ENCODE data around the gene NDRG4.

NDRG4 gene

DNA sequence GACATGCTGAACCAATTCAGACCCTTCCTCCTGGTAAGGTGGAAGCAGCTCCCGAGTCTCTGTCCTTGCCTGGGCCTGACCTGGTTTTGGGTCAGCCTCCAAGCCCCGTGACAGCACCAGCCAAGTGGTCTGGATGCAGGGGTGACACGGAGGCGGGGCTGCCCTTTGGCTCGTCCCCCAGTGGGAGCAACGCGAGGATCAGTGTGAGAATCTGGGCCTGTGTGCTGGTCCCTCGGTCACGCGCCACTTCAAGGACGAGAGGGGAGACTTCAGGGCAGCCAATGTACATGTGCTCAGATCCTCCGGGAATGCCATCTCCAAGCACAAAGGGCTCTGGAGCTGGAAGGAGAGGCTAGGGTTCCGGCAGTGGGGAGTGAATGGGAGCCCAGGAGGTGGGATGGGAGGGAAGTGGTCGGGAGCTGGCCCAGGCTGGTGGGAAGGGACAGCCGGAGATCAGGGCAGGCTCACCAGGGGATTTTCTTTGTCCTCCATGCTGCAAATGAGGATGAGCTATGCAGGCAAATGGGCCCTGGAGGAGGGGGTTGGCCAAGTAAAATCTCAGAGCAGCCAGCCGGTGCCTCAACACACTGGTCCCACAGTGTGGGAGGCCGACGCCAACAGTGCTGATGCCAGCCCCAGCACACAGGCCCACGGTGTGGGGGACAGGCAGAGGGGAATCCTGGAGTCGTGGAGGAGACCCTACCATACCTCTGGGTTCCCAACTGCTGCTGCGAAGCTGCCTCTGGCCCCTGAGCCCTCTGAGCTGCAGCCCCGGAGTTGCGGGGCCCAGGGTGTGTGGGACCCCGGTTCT, 4.2 kb upstream of the NDRG4 start:
- DNase-seq: no peak

GRCh38 chr16:58497468-58497867, 2.5 kb upstream of the NDRG4 start:
- DNase-seq: no peak

GRCh38 chr16:58497935-58498334, 2.0 kb upstream of the NDRG4 start:
- DNase-seq: no peak

GRCh38 chr16:58498341-58499091, 1.4 kb upstream of the NDRG4 start:
- DNase-seq: no peak

DNA sequence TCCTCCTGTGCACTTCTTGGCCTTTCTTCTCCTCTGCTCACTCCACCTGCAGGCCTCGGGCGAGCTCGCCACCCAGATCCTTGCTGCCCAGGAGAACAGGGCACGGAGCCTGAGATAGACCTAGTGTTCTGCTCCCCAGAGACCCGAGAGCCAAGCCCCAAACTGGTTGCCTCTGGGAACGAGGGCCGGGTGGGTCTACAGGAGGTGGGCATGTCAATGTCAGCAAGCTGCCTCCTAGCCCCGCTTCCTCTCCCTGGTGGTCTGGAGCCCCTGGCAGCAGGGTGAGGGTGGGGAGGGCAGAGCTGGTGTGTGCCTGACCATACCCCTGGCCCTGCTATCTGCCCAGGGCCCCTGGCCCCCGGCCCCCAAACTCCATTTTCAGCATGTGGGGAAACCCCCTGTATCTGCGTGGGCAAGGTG, 841 bp upstream of the NDRG4 start:
- DNase-seq: no peak

DNA sequence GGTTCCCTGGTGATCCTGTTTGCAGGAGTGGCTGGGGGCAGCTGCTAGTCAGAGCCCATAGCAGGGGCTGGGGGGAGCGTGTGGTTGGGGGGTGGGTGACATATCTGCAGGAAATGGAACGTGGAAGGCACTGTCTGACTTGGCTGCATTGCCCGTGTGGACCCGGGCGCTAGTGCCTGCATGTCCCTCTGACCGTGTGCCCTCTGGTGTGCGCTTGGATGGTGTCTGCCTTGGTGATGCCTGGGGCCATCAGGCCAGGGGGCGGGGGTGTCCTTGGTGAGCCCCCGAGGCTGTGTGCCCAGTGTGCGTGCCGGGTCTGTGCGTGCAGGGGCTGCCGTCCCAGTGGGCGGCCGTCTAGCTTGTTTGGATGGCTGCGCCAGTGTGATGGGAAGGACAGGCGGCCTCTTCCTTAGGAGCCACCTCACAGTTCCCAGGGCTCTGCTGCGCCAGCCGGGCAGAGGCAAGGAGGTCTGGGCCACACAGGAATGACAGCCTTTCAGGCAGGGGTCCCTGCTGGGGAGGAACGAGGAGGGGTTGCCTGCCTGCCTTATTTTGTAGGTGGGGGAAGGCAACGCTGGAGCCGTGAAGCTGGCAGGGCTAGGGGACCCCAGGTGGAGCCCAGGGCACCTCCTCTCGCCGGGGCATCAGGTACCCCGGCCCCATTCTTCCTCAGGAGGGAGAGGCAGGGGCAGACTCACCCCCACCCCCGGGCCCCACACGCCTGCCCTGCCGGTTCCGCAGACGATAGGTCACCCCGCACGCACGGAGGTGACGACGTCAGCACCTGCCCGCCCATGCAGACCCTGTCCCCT, 693 bp downstream of the NDRG4 start:
- DNase-seq: no peak

GRCh38 chr16:58501242-58502131, 1.5 kb downstream of the NDRG4 start:
- no peak for DNase-seq

- DNase-seq: no peak
Observed at GRCh38 chr16:58502217-58502921, 2.4 kb downstream of the NDRG4 start.

DNA sequence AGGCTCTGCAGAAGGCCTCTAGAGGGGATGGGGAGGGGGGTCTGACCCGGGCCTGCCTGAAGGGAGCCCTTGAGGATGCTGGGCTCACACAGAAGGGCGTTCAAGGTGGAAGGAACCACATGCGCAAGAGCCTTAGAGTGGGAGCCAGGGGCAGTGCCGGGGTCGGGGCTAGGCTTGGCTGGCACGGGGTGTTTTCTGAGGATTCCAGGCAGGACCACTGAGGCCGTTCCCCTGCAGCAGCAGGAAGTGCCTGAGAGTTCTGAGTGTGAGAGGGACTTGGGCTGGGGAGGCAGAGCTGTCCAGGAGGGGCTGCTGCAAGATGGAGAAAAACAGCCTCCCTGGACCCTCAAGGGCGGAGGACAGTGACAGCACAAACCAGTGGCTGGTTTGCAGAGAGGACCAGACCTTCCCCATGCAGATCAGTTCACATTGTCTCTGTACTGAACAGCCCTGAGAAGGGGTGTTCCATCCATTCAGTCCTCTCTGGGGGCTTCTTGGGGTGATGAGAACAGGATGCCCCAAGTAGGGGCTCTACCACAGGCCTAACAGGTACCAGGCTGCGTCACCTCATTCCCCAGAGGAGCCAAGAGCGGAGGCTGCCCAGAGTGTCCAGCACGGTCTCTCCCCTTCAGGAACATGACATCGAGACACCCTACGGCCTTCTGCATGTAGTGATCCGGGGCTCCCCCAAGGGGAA, 3.4 kb downstream of the NDRG4 start:
- DNase-seq: no peak

GRCh38 chr16:58503863-58504688, 4.1 kb downstream of the NDRG4 start:
- DNase-seq: no peak

DNA sequence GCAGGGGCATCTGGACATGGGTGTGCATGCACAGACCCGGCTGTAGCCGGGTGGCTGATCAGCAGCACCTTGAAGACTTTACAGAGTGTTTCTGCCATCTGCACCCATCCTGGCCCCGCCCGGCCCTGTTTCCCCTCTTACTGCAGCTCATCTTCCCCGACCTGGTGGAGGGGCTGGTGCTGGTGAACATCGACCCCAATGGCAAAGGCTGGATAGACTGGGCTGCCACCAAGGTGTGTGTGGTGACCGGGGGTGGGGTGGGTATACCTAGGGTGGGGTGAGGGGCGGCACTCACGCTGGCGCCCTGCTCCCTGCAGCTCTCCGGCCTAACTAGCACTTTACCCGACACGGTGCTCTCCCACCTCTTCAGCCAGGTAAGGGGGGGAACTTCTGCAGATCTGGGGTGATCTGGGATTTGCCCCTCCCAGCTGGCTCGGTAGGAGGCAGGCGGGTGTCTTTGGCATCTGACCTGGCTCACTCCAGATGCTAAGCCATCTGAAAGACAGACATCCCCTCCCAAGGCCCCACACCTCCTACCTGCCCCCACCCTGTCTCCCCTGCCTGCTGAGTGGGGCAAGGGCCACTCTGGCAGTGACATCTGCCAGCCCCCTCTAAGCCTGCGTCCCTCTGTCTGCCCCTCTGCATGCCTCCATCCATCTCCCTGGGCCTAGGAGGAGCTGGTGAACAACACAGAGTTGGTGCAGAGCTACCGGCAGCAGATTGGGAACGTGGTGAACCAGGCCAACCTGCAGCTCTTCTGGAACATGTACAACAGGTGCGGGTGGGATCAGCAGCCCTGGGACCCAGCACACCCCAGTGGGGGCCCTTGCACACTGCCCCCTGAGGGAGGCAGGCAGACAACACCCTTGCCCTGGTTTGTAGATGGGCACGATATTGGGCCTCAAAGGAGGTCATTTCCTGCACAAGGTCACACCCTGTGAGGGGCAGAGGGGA, 6.6 kb downstream of the NDRG4 start:
- no peak for DNase-seq

- no peak for DNase-seq
Observed at GRCh38 chr16:58507195-58507962, 7.4 kb downstream of the NDRG4 start.

DNA sequence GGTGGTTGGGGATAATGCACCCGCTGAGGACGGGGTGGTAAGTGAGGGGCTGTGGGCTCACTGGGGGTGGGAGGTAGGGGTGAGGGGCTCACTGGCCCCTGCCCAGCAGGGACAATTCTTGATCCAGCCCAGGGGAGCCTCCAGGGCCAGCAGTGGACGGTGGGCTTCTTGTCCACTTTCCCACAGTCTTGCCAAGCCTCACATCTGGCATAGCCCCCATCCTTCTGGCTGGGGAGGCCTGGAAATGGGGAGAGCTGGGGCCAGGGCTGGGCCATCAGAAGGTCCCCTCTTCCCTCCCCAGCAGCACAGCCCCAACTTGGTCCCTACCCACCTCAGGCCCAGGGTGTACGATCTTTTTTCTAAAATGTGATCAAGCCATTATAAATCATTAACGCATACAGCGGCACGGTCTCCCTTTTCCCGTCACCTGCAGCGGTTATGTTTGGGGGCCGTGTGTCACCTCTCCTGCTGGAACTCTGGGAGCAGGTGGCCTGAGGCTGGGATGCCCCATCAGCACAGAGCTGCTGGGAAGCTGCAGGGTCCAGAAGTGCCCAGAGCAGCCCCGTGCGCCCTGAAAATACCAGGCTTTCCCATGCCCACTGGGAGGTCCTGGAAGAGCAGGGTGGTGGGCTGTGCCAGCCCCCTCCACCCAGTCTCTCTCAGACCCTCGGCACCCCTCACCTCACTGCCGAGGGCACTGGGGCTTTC, 8.2 kb downstream of the NDRG4 start:
- no peak for DNase-seq

- no peak for DNase-seq
Observed at GRCh38 chr16:58508671-58509251, 8.8 kb downstream of the NDRG4 start.

- DNase-seq: no peak
Observed at GRCh38 chr16:58509256-58510096, 9.5 kb downstream of the NDRG4 start.
